CD4-positive, CD25-positive, alpha-beta regulatory T cell (primary cell): ENCODE results near the gene PADI3. TPM values are rescaled to one million over a fixed set of nuclear protein-coding genes. Genes with fewer than 3 reads are reported as not detected.

Source experiments
- ATAC-seq, 2 donors: fragments of 150-1000 bp; cut with Tn5 transposase; one replicate each; pipeline ENCODE4 v1.10.0; 2021; ENCODE audit warnings: low read depth in 2 of 2, moderate number of reproducible peaks in 2 of 2, moderate library complexity in 1 of 2
- DNase-seq, 3 donors: peaks; one replicate each; pipeline versions ENCODE4 v3.0.0 to v3.0.0-alpha.2; 2012 to 2022; ENCODE audit warnings: mixed read lengths in 1 of 3
- H3K27ac ChIP-seq: one replicate; pipeline ENCODE4 v1.7.0; 2013; ENCODE audit warnings: mild to moderate bottlenecking, low read length; ENCODE audit not compliant: insufficient read depth, poor library complexity, severe bottlenecking
- H3K27me3 ChIP-seq: one replicate; pipeline ENCODE4 v1.7.0; 2013; ENCODE audit warnings: low read length; ENCODE audit not compliant: control insufficient read depth, insufficient read depth
- H3K36me3 ChIP-seq: one replicate; pipeline ENCODE4 v1.7.0; 2013; ENCODE audit warnings: mild to moderate bottlenecking, low read length, moderate library complexity; ENCODE audit not compliant: control insufficient read depth, insufficient read depth
- H3K4me1 ChIP-seq: 2 replicates; pipeline ENCODE4 v1.7.0; 2013; ENCODE audit warnings: mild to moderate bottlenecking, low read length; ENCODE audit not compliant: insufficient read depth, control insufficient read depth, poor library complexity, severe bottlenecking
- H3K4me3 ChIP-seq: one replicate; pipeline ENCODE4 v1.7.0; 2013; ENCODE audit warnings: low read depth, mild to moderate bottlenecking, low read length, moderate library complexity
- H3K9me3 ChIP-seq, 2 experiments: 1 replicate in 1 of 2; 2 replicates in 1 of 2; pipeline ENCODE4 v1.7.0; 2013; ENCODE audit warnings: low read length in 2 of 2, mild to moderate bottlenecking in 1 of 2, moderate library complexity in 1 of 2; ENCODE audit not compliant: control insufficient read depth in 2 of 2
- H3K27ac Mint-ChIP-seq, 3 donors: one replicate each; pipeline ENCODE4 v1.8.0; 2020 to 2022; ENCODE audit warnings: mild to moderate bottlenecking in 3 of 3, mixed read lengths in 3 of 3, moderate library complexity in 2 of 3
- H3K27me3 Mint-ChIP-seq: one replicate; pipeline ENCODE4 v1.8.0; 2022; ENCODE audit warnings: mild to moderate bottlenecking, mixed read lengths
- H3K36me3 Mint-ChIP-seq: one replicate; pipeline ENCODE4 v1.8.0; 2020; ENCODE audit warnings: mixed read lengths
- H3K4me1 Mint-ChIP-seq, 4 donors: one replicate each; pipeline ENCODE4 v1.8.0; 2020 to 2022; ENCODE audit warnings: mixed read lengths in 4 of 4, mild to moderate bottlenecking in 1 of 4
- H3K4me3 Mint-ChIP-seq, 4 donors: one replicate each; pipeline ENCODE4 v1.8.0; 2020 to 2022; ENCODE audit warnings: mild to moderate bottlenecking in 4 of 4, mixed read lengths in 4 of 4, moderate library complexity in 3 of 4
- H3K9me3 Mint-ChIP-seq, 7 donors: one replicate each; pipeline ENCODE4 v1.8.0; 2020 to 2022; ENCODE audit warnings: mixed read lengths in 7 of 7, mild to moderate bottlenecking in 3 of 7, moderate library complexity in 2 of 7
- polyA plus RNA-seq, 4 donors: library from polyadenylated mRNA; unstranded; fragments of 300-500 nt; fragmentation: Illumina TruSeq; gene quantifications; one replicate each; pipeline ENCODE4 v1.2.3, GENCODE V29; 2021
- total RNA-seq: library from RNA; stranded (reverse); gene quantifications from one replicate; pipeline ENCODE4 v1.2.3, GENCODE V29; 2022

Gene PADI3
- total RNA-seq (not detected), polyA plus RNA-seq (not detected)

GRCh38 chr1:17248781-17249180, at the start of gene PADI3:
TSS of gene PADI3 (plus strand) at chr1:17249098. CDS start at chr1:17249138, 40 bp downstream.
- H3K27ac ChIP-seq = no peak within 1 kb of the TSS
- DNase-seq = no peak
- peaks cover 0 to 1% (median 0%) of the 10 kb centered on the region in 4 donors for H3K4me1 Mint-ChIP-seq
- no peak within 1 kb of the TSS for H3K27ac Mint-ChIP-seq
- no peaks in the 10 kb centered on the region for H3K36me3 ChIP-seq
- H3K27me3 Mint-ChIP-seq = no peaks in the 10 kb centered on the region
- H3K4me1 ChIP-seq = no peaks in the 10 kb centered on the region
- H3K4me3 ChIP-seq = no peak within 1 kb of the TSS
- no peak for ATAC-seq
- no peaks in the 10 kb centered on the region for H3K9me3 Mint-ChIP-seq
- no peak within 1 kb of the TSS for H3K4me3 Mint-ChIP-seq
- H3K36me3 Mint-ChIP-seq = no peaks in the 10 kb centered on the region
- H3K27me3 ChIP-seq = no peaks in the 10 kb centered on the region
- no peaks in the 10 kb centered on the region for H3K9me3 ChIP-seq

- no peak overlapping the region for H3K4me3 ChIP-seq
- no peak for ATAC-seq
- no peaks in the 10 kb centered on the region for H3K36me3 ChIP-seq
- Mint-ChIP-seq H3K9me3 (peaks cover 0 to 3% (median 0%) of the 10 kb centered on the region in 7 donors), H3K36me3 (no peaks in the 10 kb centered on the region), H3K4me1 (peaks cover 0 to 25% (median 10%) of the 10 kb centered on the region in 4 donors), H3K27me3 (no peaks in the 10 kb centered on the region), H3K4me3 (no peak overlapping the region), H3K27ac (no peak overlapping the region)
- peaks cover 9% of the 10 kb centered on the region for H3K4me1 ChIP-seq
- no peak overlapping the region for H3K27ac ChIP-seq
- no peaks in the 10 kb centered on the region for H3K27me3 ChIP-seq
- H3K9me3 ChIP-seq = no peaks in the 10 kb centered on the region
- no peak for DNase-seq
Measured at GRCh38 chr1:17199267-17200044, 49.4 kb upstream of the PADI3 start.

GRCh38 chr1:17200246-17200645, 48.7 kb upstream of the PADI3 start:
- peaks cover 9% of the 10 kb centered on the region for H3K4me1 ChIP-seq
- no peak overlapping the region for H3K27ac Mint-ChIP-seq
- H3K4me1 Mint-ChIP-seq = peaks cover 0 to 25% (median 10%) of the 10 kb centered on the region in 4 donors
- H3K27me3 Mint-ChIP-seq = no peaks in the 10 kb centered on the region
- no peak for ATAC-seq
- no peaks in the 10 kb centered on the region for H3K36me3 Mint-ChIP-seq
- no peak overlapping the region for H3K4me3 Mint-ChIP-seq
- no peak overlapping the region for H3K27ac ChIP-seq
- peaks cover 0 to 3% (median 0%) of the 10 kb centered on the region in 7 donors for H3K9me3 Mint-ChIP-seq
- H3K36me3 ChIP-seq = no peaks in the 10 kb centered on the region
- DNase-seq = no peak
- H3K4me3 ChIP-seq = no peak overlapping the region
- H3K27me3 ChIP-seq = no peaks in the 10 kb centered on the region
- H3K9me3 ChIP-seq = no peaks in the 10 kb centered on the region

DNA sequence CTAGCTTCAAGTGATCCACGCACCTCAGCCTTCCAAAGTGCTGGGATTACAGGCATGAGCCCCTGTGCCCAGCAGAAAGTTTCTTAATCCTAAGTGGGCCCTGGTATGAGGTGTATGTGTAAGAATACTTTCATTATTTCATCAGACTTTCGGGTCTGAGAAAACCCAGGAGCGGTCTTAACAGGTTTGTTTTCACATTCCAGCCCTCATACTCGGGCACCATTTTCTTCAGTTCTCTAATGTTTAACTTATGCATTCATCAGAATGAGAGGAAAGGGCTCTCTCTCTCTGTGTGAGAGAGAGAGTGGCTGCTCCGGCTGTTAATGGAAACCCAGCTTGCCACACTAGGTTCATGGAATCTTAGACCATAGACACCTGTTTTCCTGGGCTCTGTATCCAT, 48.1 kb upstream of the PADI3 start:
- peaks cover 0 to 25% (median 10%) of the 10 kb centered on the region in 4 donors for H3K4me1 Mint-ChIP-seq
- Histone ChIP-seq H3K4me1 (peaks cover 9% of the 10 kb centered on the region), H3K4me3 (no peak overlapping the region), H3K9me3 (no peaks in the 10 kb centered on the region), H3K36me3 (no peaks in the 10 kb centered on the region), H3K27me3 (no peaks in the 10 kb centered on the region), H3K27ac (no peak overlapping the region)
- H3K9me3 Mint-ChIP-seq = peaks cover 0 to 3% (median 0%) of the 10 kb centered on the region in 7 donors
- ATAC-seq (no peak), DNase-seq (no peak)
- H3K4me3 Mint-ChIP-seq = no peak overlapping the region
- no peaks in the 10 kb centered on the region for H3K36me3 Mint-ChIP-seq
- no peak overlapping the region for H3K27ac Mint-ChIP-seq
- H3K27me3 Mint-ChIP-seq = no peaks in the 10 kb centered on the region

DNA sequence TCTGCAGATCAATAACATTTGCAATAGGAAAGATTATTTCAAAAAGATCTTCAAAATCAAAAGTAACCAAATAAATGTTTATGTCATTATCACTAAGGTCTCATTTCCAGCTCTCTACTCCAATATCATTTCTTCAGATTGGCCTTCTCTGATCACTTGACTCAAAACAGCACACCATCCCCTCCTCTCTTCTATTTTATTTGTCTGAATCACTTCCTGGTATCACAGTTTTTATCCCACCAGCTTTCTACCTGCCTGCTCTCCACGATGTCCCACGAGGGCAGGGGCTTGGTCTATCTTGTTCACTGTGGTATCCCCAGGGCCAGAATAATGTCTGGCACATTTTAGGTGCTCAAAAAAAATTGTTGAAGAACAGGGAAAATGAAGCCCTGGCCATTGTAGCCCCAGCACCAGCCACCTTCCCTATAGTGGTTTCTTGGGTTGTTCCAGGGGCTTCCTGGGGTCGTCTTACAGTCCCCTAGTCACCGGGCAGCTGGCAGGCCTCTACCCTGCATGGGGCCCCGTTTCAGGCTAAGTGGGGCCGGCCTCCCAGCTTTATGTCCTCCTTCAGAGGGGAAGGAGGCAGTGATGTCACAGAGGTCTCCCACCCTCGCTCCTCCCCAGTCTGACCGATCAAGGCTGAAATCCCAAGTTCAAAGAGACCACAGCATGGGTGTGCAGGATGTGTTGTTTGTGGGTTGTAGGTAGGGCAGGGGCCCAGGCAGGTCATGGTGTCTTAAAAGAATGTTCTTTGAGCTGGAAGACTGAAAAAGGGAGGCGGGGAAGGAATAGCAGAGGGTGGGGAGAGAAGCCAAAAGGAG, 47.5 kb upstream of the PADI3 start:
- no peaks in the 10 kb centered on the region for H3K9me3 ChIP-seq
- Mint-ChIP-seq H3K4me3 (peak overlapping the region in 3 of 4 donors; percentile 34 to 75 (median 59)), H3K4me1 (peaks cover 0 to 25% (median 10%) of the 10 kb centered on the region in 4 donors), H3K9me3 (peaks cover 0 to 2% (median 0%) of the 10 kb centered on the region in 7 donors), H3K27ac (peak overlapping the region in 2 of 3 donors; percentile 37 to 78), H3K36me3 (no peaks in the 10 kb centered on the region), H3K27me3 (no peaks in the 10 kb centered on the region)
- DNase-seq = peak in 1 of 3 donors; percentile 31
- no peaks in the 10 kb centered on the region for H3K27me3 ChIP-seq
- no peaks in the 10 kb centered on the region for H3K36me3 ChIP-seq
- H3K4me1 ChIP-seq = peaks cover 9% of the 10 kb centered on the region
- H3K27ac ChIP-seq = no peak overlapping the region
- peak in 1 of 2 donors; percentile 14 for ATAC-seq
- H3K4me3 ChIP-seq = no peak overlapping the region

DNA sequence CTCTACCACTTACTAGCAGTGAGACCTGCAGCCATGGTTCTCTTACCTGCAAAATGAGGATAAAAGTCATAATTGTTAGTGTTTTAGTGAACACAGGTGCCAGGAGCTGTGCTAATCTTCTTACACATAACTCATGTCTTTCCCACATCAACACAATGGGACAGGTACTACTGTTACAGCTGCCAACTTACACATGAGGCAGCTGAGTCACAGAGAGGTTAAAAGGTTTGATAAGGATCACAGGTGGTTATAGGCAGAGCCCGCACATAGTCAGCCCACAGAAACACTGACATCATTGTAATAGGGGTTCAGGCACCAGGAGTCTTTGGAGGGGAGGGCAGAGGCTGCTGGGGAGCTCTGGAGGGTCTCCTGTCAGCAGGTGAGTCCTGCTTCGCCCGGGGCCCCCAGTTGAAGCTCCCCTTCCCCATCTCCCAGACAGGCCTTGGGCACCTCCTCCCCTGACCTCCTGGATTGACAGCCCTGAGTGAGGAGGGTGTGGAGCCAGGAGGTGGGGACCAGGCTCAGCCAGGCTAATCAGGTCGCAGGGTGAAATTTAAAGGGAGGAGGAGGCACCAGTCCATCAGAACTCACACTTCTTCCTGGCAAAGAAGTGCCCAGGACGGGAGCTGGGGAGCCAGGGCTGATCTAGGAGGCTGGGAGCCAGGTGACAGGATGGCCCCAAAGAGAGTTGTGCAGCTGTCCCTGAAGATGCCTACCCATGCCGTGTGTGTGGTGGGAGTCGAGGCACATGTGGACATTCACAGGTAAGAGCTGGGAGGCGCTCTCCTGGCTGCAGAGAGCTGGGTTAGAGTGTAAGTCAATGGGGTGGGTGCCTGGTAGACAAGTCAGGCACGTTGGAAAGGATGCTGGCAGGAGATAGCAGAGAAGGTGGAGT, 44.1 kb upstream of the PADI3 start, which contains the start of gene PADI1:
PADI1 (plus strand) TSS at position 583 of the 895 bp plus-strand sequence; CDS start at position 673, 90 bp downstream.
- no peak within 1 kb of the TSS for H3K4me3 Mint-ChIP-seq
- no peak within 1 kb of the TSS for H3K4me3 ChIP-seq
- no peaks in the 10 kb centered on the region for H3K36me3 ChIP-seq
- H3K27ac Mint-ChIP-seq = peak within 1 kb of the TSS in 2 of 3 donors; percentile 16 to 33
- ATAC-seq = no peak
- no peak for DNase-seq
- H3K4me1 Mint-ChIP-seq = peaks cover 0 to 28% (median 10%) of the 10 kb centered on the region in 4 donors
- H3K4me1 ChIP-seq = peaks cover 9% of the 10 kb centered on the region
- H3K27ac ChIP-seq = no peak within 1 kb of the TSS
- H3K27me3 Mint-ChIP-seq = peaks cover 9% of the 10 kb centered on the region
- H3K36me3 Mint-ChIP-seq = no peaks in the 10 kb centered on the region
- H3K27me3 ChIP-seq = no peaks in the 10 kb centered on the region
- peaks cover 0 to 1% (median 0%) of the 10 kb centered on the region in 7 donors for H3K9me3 Mint-ChIP-seq
- H3K9me3 ChIP-seq = no peaks in the 10 kb centered on the region

- H3K36me3 ChIP-seq = no peaks in the 10 kb centered on the region
- Mint-ChIP-seq H3K36me3 (no peaks in the 10 kb centered on the region), H3K9me3 (peaks cover 0 to 1% (median 0%) of the 10 kb centered on the region in 7 donors), H3K27ac (no peak overlapping the region), H3K4me1 (peaks cover 0 to 28% (median 10%) of the 10 kb centered on the region in 4 donors), H3K4me3 (no peak overlapping the region), H3K27me3 (peaks cover 9% of the 10 kb centered on the region)
- ATAC-seq (no peak), DNase-seq (no peak)
- H3K9me3 ChIP-seq = no peaks in the 10 kb centered on the region
- no peaks in the 10 kb centered on the region for H3K27me3 ChIP-seq
- H3K27ac ChIP-seq = no peak overlapping the region
- peaks cover 9% of the 10 kb centered on the region for H3K4me1 ChIP-seq
- no peak overlapping the region for H3K4me3 ChIP-seq
Measured at GRCh38 chr1:17205652-17206051, 43.2 kb upstream of the PADI3 start.
